ENCODE data around the gene RTN4.

- TF ChIP-seq, protein P1, sequence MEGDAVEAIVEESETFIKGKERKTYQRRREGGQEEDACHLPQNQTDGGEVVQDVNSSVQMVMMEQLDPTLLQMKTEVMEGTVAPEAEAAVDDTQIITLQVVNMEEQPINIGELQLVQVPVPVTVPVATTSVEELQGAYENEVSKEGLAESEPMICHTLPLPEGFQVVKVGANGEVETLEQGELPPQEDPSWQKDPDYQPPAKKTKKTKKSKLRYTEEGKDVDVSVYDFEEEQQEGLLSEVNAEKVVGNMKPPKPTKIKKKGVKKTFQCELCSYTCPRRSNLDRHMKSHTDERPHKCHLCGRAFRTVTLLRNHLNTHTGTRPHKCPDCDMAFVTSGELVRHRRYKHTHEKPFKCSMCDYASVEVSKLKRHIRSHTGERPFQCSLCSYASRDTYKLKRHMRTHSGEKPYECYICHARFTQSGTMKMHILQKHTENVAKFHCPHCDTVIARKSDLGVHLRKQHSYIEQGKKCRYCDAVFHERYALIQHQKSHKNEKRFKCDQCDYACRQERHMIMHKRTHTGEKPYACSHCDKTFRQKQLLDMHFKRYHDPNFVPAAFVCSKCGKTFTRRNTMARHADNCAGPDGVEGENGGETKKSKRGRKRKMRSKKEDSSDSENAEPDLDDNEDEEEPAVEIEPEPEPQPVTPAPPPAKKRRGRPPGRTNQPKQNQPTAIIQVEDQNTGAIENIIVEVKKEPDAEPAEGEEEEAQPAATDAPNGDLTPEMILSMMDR (IDR thresholded peaks at IDR 0.05), result no peak
- no peak for TF ChIP-seq POLR2A (IDR thresholded peaks at IDR 0.05)
Observed at GRCh38 chr2:54955358-54956110, 94.7 kb downstream of the RTN4 start.

All from uterus (tissue), 2 donors.